Liver (tissue), 9 donors: ENCODE results near the gene ZNF410. TPM values are rescaled to one million over a fixed set of nuclear protein-coding genes. Genes with fewer than 3 reads are reported as not detected.

ENCODE experiments used
- DNase-seq: peaks from one replicate; pipeline ENCODE4 v3.0.0-alpha.2; 2017; ENCODE audit warnings: low spot score
- H3K27ac ChIP-seq, 2 donors: one replicate each; pipeline ENCODE4 v1.7.0; 2013; ENCODE audit warnings: inconsistent platforms in 2 of 2, low read length in 2 of 2, control low read depth in 1 of 2, low read depth in 1 of 2, mild to moderate bottlenecking in 1 of 2
- H3K27me3 ChIP-seq, 4 donors: one replicate each; pipeline versions ENCODE4 v1.6.1 to v1.7.0; 2013; ENCODE audit warnings: low read length in 3 of 4, inconsistent platforms in 1 of 4, mild to moderate bottlenecking in 1 of 4, moderate library complexity in 1 of 4; ENCODE audit not compliant: control insufficient read depth in 4 of 4, insufficient read depth in 4 of 4
- H3K36me3 ChIP-seq, 4 donors: one replicate each; pipeline versions ENCODE4 v1.6.1 to v1.7.0; 2013; ENCODE audit warnings: low read length in 3 of 4, mild to moderate bottlenecking in 3 of 4, low read depth in 1 of 4, moderate library complexity in 1 of 4; ENCODE audit not compliant: control insufficient read depth in 4 of 4, insufficient read depth in 3 of 4
- H3K4me1 ChIP-seq, 4 donors: one replicate each; pipeline versions ENCODE4 v1.6.1 to v1.7.0; 2013; ENCODE audit warnings: low read length in 3 of 4, mild to moderate bottlenecking in 3 of 4, moderate library complexity in 1 of 4; ENCODE audit not compliant: control insufficient read depth in 4 of 4, insufficient read depth in 4 of 4
- H3K4me3 ChIP-seq, 3 donors: one replicate each; pipeline versions ENCODE4 v1.6.1 to v1.7.0; 2013; ENCODE audit warnings: low read length in 3 of 3, control low read depth in 1 of 3, low read depth in 1 of 3, mild to moderate bottlenecking in 1 of 3
- H3K9ac ChIP-seq, 2 donors: one replicate each; pipeline ENCODE4 v1.7.0; 2013; ENCODE audit warnings: low read length in 2 of 2, mild to moderate bottlenecking in 2 of 2, moderate library complexity in 2 of 2, control low read depth in 1 of 2, low read depth in 1 of 2
- H3K9me3 ChIP-seq, 4 donors: one replicate each; pipeline versions ENCODE4 v1.6.1 to v1.7.0; 2013; ENCODE audit warnings: low read length in 3 of 4; ENCODE audit not compliant: control insufficient read depth in 4 of 4
- CTCF ChIP-seq: fragments of 150-350 bp; IDR thresholded peaks from 2 replicates; pipeline ENCODE4 v1.5.1; 2017; ENCODE audit warnings: improper control_type of control experiment, low read depth, low read length; ENCODE audit not compliant: missing input control
- EGR1 ChIP-seq, 2 donors: IDR thresholded peaks; 2 replicates each; pipeline ENCODE4 v1.6.1; 2016 to 2018; ENCODE audit warnings: antibody characterized with exemption in 2 of 2, low read depth in 2 of 2
- FOXA1 ChIP-seq: IDR thresholded peaks from 2 replicates; pipeline ENCODE4 v1.6.1; 2016; ENCODE audit warnings: antibody characterized with exemption
- FOXA2 ChIP-seq: IDR thresholded peaks from 2 replicates; pipeline ENCODE4 v1.6.1; 2016; ENCODE audit warnings: antibody characterized with exemption
- GABPA ChIP-seq, 2 donors: IDR thresholded peaks in 1 of 2; conservative IDR thresholded peaks in 1 of 2; 2 replicates each; pipeline ENCODE4 v1.6.1; 2016; ENCODE audit warnings: antibody characterized with exemption in 2 of 2, mild to moderate bottlenecking in 1 of 2, moderate library complexity in 1 of 2
- HNF4G ChIP-seq: IDR thresholded peaks from 2 replicates; pipeline ENCODE4 v1.6.1; 2016; ENCODE audit warnings: antibody characterized with exemption
- JUND ChIP-seq, 2 donors: IDR thresholded peaks; 2 replicates each; pipeline ENCODE4 v1.6.1; 2016; ENCODE audit warnings: antibody characterized with exemption in 2 of 2
- NR2F2 ChIP-seq: IDR thresholded peaks from 2 replicates; pipeline ENCODE4 v1.6.1; 2016; ENCODE audit warnings: antibody characterized with exemption
- RAD21 ChIP-seq, 2 donors: IDR thresholded peaks; 2 replicates each; pipeline ENCODE4 v1.6.1; 2016; ENCODE audit warnings: antibody characterized with exemption in 2 of 2, mild to moderate bottlenecking in 2 of 2
- RXRA ChIP-seq, 2 donors: IDR thresholded peaks; 2 replicates each; pipeline ENCODE4 v1.6.1; 2017 to 2018; ENCODE audit warnings: antibody characterized with exemption in 2 of 2, mild to moderate bottlenecking in 1 of 2
- SP1 ChIP-seq: IDR thresholded peaks from 2 replicates; pipeline ENCODE4 v1.6.1; 2018; ENCODE audit warnings: antibody characterized with exemption, mild to moderate bottlenecking
- TAF1 ChIP-seq: conservative IDR thresholded peaks from 2 replicates; pipeline ENCODE4 v1.6.1; 2016; ENCODE audit warnings: antibody characterized with exemption, mild to moderate bottlenecking
- YY1 ChIP-seq: IDR thresholded peaks from 2 replicates; pipeline ENCODE4 v1.6.1; 2016; ENCODE audit warnings: antibody characterized with exemption, mild to moderate bottlenecking
- ZBTB33 ChIP-seq: IDR thresholded peaks from 2 replicates; pipeline ENCODE4 v1.6.1; 2016; ENCODE audit warnings: antibody characterized with exemption
- WGBS: extraction: QIAGEN DNeasy Blood & Tissue Kit; methylation state at CpG from one replicate; pipeline ENCODE4 v1.1.7; 2013; 5-methylcytosine and 5-hydroxymethylcytosine counted together
- polyA plus RNA-seq, 2 donors: library from polyadenylated mRNA; stranded (reverse) in 1 of 2; unstranded in 1 of 2; fragments of 200-250 nt in 1 of 2; fragments of >200 nt in 1 of 2; fragmentation: Nextera tagmentation in 1 of 2; extraction: Ambion mirVana in 1 of 2; gene quantifications; one replicate each; pipeline versions ENCODE4 v1.2.1 to v1.2.3, GENCODE V29; 2013 to 2015
- total RNA-seq, 2 donors: library from RNA; depleted of rRNA; stranded (reverse); fragments of >200 nt; gene quantifications; one replicate each; pipeline ENCODE4 v1.2.3, GENCODE V29; 2014
- TF ChIP-seq, protein P1 (sequence below): IDR thresholded peaks from 2 replicates; pipeline ENCODE4 v1.6.1; 2016; ENCODE audit warnings: antibody characterized with exemption, mild to moderate bottlenecking
- TF ChIP-seq, protein P2 (sequence below): IDR thresholded peaks from 2 replicates; pipeline ENCODE4 v1.6.1; 2016; ENCODE audit warnings: antibody characterized with exemption
- donor health status: healthy.
- donor health status: healthy.
- donor health status: healthy.
- donor health status: healthy.
- donor health status: healthy.

The ZNF410 gene
- total and polyA plus RNA-seq, 4 donors: 11.2 to 33.0 (median 21.6) TPM

- WGBS: 97% methylated on average over 1 of the region's 1 CpG
- Histone ChIP-seq H3K4me3 (no peak overlapping the region), H3K27ac (no peak overlapping the region), H3K36me3 (peaks cover 4 to 41% (median 29%) of the 10 kb centered on the region in 4 donors), H3K9me3 (no peaks in the 10 kb centered on the region), H3K4me1 (peaks cover 5 to 17% (median 10%) of the 10 kb centered on the region in 4 donors), H3K9ac (no peak overlapping the region), H3K27me3 (no peaks in the 10 kb centered on the region)
- TF ChIP-seq GABPA (IDR thresholded peaks at IDR 0.05 in 1 of 2, conservative IDR thresholded peaks at IDR 0.05 in 1 of 2): no peak
- no peak for TF ChIP-seq FOXA2
- TF ChIP-seq, protein P1, sequence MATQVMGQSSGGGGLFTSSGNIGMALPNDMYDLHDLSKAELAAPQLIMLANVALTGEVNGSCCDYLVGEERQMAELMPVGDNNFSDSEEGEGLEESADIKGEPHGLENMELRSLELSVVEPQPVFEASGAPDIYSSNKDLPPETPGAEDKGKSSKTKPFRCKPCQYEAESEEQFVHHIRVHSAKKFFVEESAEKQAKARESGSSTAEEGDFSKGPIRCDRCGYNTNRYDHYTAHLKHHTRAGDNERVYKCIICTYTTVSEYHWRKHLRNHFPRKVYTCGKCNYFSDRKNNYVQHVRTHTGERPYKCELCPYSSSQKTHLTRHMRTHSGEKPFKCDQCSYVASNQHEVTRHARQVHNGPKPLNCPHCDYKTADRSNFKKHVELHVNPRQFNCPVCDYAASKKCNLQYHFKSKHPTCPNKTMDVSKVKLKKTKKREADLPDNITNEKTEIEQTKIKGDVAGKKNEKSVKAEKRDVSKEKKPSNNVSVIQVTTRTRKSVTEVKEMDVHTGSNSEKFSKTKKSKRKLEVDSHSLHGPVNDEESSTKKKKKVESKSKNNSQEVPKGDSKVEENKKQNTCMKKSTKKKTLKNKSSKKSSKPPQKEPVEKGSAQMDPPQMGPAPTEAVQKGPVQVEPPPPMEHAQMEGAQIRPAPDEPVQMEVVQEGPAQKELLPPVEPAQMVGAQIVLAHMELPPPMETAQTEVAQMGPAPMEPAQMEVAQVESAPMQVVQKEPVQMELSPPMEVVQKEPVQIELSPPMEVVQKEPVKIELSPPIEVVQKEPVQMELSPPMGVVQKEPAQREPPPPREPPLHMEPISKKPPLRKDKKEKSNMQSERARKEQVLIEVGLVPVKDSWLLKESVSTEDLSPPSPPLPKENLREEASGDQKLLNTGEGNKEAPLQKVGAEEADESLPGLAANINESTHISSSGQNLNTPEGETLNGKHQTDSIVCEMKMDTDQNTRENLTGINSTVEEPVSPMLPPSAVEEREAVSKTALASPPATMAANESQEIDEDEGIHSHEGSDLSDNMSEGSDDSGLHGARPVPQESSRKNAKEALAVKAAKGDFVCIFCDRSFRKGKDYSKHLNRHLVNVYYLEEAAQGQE: no peak
- no peak for TF ChIP-seq SP1
- no peak for TF ChIP-seq RAD21 (IDR thresholded peaks at IDR 0.05)
- TF ChIP-seq NR2F2: no peak
- TF ChIP-seq FOXA1: no peak
- no peak for TF ChIP-seq TAF1
- TF ChIP-seq JUND (IDR thresholded peaks at IDR 0.05): no peak
- no peak for DNase-seq
Measured at GRCh38 chr14:73953731-73954130, 67.1 kb downstream of the ZNF410 start.

DNA sequence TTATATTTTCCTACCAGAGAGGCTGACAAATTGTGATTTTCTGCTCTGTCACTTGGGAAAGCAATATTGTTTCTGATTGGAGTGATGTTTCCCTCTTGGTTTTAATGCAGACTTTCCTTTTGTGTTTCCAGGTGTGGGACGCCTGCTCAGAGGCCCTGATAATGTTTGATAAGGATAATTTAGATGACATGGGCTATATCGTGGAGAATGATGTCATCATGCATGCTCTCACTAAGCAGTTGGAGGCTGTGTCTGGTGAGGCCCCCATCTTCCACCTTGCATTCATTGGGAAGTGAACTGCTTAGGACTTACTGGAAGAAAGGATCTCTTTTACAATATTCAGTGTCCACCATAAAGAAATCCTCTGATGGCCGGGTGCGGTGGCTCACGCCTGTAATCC lies 69.0 kb downstream of the ZNF410 start:
- TF ChIP-seq JUND (IDR thresholded peaks at IDR 0.05) (no peak), TAF1 (no peak), YY1 (no peak), GABPA (IDR thresholded peaks at IDR 0.05 in 1 of 2, conservative IDR thresholded peaks at IDR 0.05 in 1 of 2) (no peak), FOXA2 (no peak), ZBTB33 (no peak), HNF4G (no peak), RXRA (IDR thresholded peaks at IDR 0.05) (no peak), NR2F2 (no peak), CTCF (no peak), SP1 (no peak), EGR1 (IDR thresholded peaks at IDR 0.05; ENCODE audit: low read depth in 2 of 2) (no peak), RAD21 (IDR thresholded peaks at IDR 0.05) (no peak), FOXA1 (no peak)
- TF ChIP-seq, protein P2, sequence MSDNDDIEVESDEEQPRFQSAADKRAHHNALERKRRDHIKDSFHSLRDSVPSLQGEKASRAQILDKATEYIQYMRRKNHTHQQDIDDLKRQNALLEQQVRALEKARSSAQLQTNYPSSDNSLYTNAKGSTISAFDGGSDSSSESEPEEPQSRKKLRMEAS: no peak
- TF ChIP-seq, protein P1: no peak
- no peak for DNase-seq
- Histone ChIP-seq H3K27me3 (no peaks in the 10 kb centered on the region), H3K9me3 (no peaks in the 10 kb centered on the region), H3K4me1 (peaks cover 3 to 9% (median 6%) of the 10 kb centered on the region in 4 donors), H3K4me3 (no peak overlapping the region), H3K9ac (no peak overlapping the region), H3K36me3 (peaks cover 7 to 53% (median 45%) of the 10 kb centered on the region in 4 donors), H3K27ac (no peak overlapping the region)
- whole genome bisulfite sequencing: 88% methylated on average over 5 of the region's 5 CpGs
